ENCODE results near the gene MAN1A1. TPM values are rescaled to one million over a fixed set of nuclear protein-coding genes. Genes with fewer than 3 reads are reported as not detected.

Gene MAN1A1
- total RNA-seq, 1 donor from 2014 or later, result 23.4 TPM

DNA sequence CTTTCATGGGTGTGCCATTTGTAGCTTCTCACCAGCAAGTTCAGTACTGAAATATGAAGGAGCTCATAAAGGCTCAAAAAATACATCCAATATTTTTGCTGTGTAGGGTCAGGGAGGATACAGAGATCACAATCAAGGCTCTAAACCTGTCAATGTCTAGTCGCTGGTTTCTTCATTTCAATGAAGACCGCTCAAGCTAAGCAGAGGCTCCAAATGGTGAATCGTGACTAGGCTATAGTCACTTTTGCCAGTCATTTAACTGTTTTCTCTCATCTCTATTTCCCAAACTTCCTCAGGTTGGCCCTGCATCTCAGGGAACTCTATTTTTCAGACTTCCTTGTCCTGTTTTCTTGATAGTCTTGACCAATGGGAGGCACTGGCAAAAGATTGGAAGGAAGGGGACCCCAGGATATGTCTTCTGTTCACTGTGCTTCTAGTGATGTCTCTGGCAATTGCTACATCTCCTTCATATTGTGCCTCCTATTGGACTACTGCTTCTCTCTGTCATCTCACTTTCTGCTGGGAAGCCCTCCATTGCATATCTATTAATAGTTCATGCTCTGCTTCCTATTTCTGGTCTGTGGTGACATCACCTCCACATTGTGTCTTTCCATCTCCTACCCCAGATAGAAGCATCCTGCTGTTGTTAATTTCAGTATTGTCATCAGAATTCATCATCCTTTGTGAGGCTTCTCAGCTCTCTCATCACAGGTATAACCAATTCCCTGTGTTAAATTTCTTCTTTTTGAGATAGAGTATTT lies 183.4 kb downstream of the MAN1A1 start:
- no peak overlapping the region for H3K4me3 ChIP-seq (ENCODE audit: low read depth, low read length)
- DNase-seq (ENCODE audit: low read depth), result no peak
- TF ChIP-seq, protein P1, sequence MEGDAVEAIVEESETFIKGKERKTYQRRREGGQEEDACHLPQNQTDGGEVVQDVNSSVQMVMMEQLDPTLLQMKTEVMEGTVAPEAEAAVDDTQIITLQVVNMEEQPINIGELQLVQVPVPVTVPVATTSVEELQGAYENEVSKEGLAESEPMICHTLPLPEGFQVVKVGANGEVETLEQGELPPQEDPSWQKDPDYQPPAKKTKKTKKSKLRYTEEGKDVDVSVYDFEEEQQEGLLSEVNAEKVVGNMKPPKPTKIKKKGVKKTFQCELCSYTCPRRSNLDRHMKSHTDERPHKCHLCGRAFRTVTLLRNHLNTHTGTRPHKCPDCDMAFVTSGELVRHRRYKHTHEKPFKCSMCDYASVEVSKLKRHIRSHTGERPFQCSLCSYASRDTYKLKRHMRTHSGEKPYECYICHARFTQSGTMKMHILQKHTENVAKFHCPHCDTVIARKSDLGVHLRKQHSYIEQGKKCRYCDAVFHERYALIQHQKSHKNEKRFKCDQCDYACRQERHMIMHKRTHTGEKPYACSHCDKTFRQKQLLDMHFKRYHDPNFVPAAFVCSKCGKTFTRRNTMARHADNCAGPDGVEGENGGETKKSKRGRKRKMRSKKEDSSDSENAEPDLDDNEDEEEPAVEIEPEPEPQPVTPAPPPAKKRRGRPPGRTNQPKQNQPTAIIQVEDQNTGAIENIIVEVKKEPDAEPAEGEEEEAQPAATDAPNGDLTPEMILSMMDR (conservative IDR thresholded peaks at IDR 0.05; ENCODE audit: low read depth, low read length), result no peak

DNA sequence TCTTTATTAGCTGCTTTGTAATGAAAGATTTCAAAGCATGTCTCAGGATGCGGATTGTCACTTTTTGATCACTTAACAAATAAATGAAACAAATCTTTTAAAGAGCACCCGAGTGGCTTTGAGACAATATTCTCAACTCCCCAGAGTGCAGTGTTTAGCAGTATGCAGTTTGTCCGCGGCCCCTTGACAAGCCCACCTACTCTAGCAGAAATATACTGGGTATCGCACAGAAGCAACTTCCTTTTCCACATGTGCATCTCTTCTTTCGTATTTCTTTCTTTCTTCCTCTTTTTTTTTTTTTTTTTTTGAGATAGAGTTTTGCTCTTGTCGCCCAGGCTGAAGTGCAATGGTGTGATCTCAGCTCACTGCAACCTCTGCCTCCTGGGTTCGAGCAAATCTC lies 186.6 kb downstream of the MAN1A1 start:
- no peak for DNase-seq (ENCODE audit: low read depth)
- H3K4me3 ChIP-seq (ENCODE audit: low read depth, low read length), result no peak overlapping the region
- TF ChIP-seq, protein P1 (conservative IDR thresholded peaks at IDR 0.05; ENCODE audit: low read depth, low read length), result no peak

DNA sequence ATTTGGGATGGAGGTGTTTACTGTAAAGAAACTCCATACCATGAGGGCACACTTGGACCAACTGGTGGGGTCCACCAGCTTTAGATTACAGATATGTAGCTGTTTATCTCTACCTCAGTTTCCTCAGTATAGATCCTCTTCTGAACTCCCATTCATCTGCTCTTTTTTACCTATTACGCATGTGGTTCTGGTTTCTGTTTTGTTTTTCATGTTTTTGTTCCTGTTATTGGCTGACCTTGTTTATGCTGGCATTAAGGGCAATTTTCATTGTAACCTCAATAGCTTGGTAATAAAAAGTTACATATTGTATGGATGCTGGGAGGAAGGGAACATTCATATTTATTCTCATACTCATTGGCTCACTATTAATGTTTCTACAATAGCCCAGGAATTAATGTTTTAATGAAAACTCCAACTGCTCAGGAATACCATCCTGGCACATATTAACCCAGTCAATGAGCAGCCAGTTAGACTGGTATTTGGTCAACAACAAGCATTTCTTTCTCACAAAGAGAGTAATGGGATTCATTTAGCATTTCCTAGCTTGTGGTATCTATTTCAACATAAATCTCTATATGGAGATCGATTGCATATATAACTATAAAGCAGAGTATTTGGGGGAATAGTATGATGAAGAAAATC lies 187.3 kb downstream of the MAN1A1 start:
- DNase-seq (ENCODE audit: low read depth), result no peak
- TF ChIP-seq, protein P1 (conservative IDR thresholded peaks at IDR 0.05; ENCODE audit: low read depth, low read length), result no peak
- no peak overlapping the region for H3K4me3 ChIP-seq (ENCODE audit: low read depth, low read length)

DNA sequence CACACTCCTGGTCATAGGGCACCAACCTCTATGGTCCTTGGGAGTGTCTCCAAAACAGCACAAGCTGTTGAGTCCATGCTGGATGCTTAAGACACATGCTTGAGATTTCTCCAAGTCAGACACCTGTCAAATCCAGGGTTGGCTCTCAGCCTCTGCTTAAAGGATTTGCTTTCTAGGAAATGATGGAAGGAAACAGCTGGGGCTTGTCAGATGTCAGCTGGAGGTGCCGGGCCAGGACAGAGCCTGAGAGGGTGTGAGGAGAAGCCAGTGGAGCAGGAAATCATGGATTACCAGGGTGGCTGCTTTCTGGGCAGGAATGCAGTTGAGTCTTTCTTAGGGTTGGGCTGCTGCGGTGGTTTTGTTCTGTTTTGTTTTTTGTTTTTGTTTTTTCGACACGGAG lies 188.1 kb downstream of the MAN1A1 start:
- DNase-seq (ENCODE audit: low read depth), result no peak
- H3K4me3 ChIP-seq (ENCODE audit: low read depth, low read length), result no peak overlapping the region
- TF ChIP-seq, protein P1 (conservative IDR thresholded peaks at IDR 0.05; ENCODE audit: low read depth, low read length), result no peak

DNA sequence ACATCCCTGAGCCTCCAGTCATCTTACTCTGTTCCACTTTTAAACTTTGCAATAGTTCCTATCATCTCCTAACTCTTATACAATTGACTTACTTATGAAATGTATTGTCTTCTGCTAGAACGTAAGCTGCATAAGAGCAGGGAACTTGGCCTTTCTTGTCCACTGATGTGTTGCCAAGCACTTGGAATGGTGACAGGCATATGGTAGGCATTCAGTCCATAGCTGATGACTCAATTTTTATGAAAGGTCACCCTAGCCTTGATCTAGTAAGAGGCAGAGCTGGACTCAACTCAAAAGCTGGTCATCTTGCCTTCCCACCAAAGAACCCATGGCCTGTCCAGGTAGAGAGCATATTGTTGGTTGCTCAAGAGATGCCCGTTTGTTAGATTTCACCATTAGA lies 188.7 kb downstream of the MAN1A1 start:
- no peak for DNase-seq (ENCODE audit: low read depth)
- H3K4me3 ChIP-seq (ENCODE audit: low read depth, low read length), result no peak overlapping the region
- TF ChIP-seq, protein P1 (conservative IDR thresholded peaks at IDR 0.05; ENCODE audit: low read depth, low read length), result no peak

DNA sequence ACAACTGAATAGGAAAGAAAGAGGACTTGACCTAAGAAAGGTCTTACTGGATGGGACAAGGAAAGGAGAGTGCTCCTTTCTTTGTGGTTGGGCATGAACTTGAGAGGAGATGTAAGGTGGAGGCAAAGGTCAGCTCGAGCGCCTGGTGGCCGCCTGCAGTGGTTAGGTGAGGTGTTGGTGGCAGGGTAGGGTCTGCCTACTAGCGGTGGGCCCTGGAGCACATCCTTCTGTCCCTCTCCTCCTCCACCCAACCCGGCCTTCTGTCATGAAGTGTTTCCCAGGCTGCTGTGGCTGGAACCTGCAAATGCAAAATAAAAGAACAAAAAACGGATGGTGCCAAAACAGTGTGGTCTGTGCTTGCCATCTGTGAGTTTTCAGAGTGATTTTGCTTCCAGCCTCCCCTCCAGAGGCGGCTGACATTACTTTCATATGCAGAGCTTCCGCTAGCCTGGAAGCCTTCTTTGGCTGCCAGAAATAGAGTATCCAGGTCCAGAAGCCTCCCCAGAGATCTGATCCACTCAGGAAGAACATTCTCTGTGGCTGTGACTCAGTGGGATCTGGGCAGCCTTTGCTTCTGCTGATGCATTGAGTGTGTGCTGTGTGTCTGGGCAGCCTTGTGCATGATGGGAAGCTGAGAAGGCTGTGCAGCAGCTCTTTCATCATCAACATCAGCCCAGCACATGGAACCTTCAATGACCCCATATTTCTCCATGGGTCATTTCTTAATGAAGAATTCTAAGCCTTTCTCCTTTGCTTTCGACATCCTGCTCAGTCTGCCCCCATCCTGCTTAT lies 191.3 kb downstream of the MAN1A1 start:
- no peak for DNase-seq (ENCODE audit: low read depth)
- TF ChIP-seq, protein P1 (conservative IDR thresholded peaks at IDR 0.05; ENCODE audit: low read depth, low read length), result no peak
- H3K4me3 ChIP-seq (ENCODE audit: low read depth, low read length), result no peak overlapping the region

All from epithelial cell of proximal tubule (primary cell).